WERI-Rb-1 (cell line): ENCODE measurements around the gene PRKAR1B.

ENCODE experiments used
- DNase-seq: peaks from one replicate; pipeline ENCODE4 v3.0.0-alpha.2; 2020
- H3K27ac ChIP-seq: fragments of 250-450 bp; sonication (Bioruptor Pico); 2 replicates; pipeline ENCODE4 v1.5.1; 2020; ENCODE audit warnings: mild to moderate bottlenecking, moderate library complexity
- H3K27me3 ChIP-seq: fragments of 250-450 bp; sonication (Bioruptor Pico); 2 replicates; pipeline ENCODE4 v1.5.1; 2021; ENCODE audit warnings: mild to moderate bottlenecking, low read depth, moderate library complexity; ENCODE audit not compliant: insufficient read depth, severe bottlenecking
- H3K36me3 ChIP-seq: fragments of 250-450 bp; sonication (Bioruptor Pico); 2 replicates; pipeline ENCODE4 v1.5.1; 2020; ENCODE audit warnings: mild to moderate bottlenecking, moderate library complexity
- H3K4me3 ChIP-seq: 2 replicates; pipeline ENCODE4 v1.5.1; 2011; ENCODE audit warnings: low read depth, mild to moderate bottlenecking, control low read depth, low read length
- H3K9me3 ChIP-seq: fragments of 250-450 bp; sonication (Bioruptor Pico); 2 replicates; pipeline ENCODE4 v1.5.1; 2021; ENCODE audit warnings: mild to moderate bottlenecking, moderate library complexity; ENCODE audit not compliant: severe bottlenecking
- CTCF ChIP-seq: IDR thresholded peaks from 2 replicates; pipeline ENCODE4 v1.5.1; 2011; ENCODE audit warnings: low read depth, mild to moderate bottlenecking, control low read depth, inconsistent platforms, low read length

The PRKAR1B gene

DNA sequence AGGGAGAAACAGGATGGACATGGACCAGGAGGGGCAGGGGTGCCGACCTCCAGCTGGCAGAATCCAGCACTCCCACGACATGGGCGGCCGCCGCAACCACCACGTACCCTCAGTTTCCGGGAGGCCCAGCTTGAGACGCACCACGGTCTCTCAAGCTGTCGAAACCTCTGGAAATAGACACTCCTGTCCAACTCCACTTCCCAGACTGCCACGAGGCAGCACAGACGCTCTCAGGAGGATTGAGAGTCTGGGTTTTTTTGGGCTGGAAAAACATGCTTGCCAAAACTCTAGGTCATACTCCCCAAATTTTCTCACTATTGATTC, 169.6 kb downstream of the PRKAR1B start:
- no peak for DNase-seq
- Histone ChIP-seq H3K36me3 (no peaks in the 10 kb centered on the region), H3K27me3 (no peaks in the 10 kb centered on the region), H3K9me3 (no peaks in the 10 kb centered on the region), H3K4me3 (no peak overlapping the region), H3K27ac (no peak overlapping the region)
- no peak for TF ChIP-seq CTCF

- TF ChIP-seq CTCF = no peak
These were observed 170.1 kb downstream of the PRKAR1B start for GRCh38 chr7:556837-557557.

GRCh38 chr7:556291-556826, 170.7 kb downstream of the PRKAR1B start:
- H3K4me3 ChIP-seq = no peak overlapping the region
- no peaks in the 10 kb centered on the region for H3K9me3 ChIP-seq
- no peak overlapping the region for H3K27ac ChIP-seq
- no peaks in the 10 kb centered on the region for H3K36me3 ChIP-seq
- no peak for TF ChIP-seq CTCF
- no peak for DNase-seq
- no peaks in the 10 kb centered on the region for H3K27me3 ChIP-seq

More at GRCh38 chr7:556837-557557, 170.1 kb downstream of the PRKAR1B start:
- Histone ChIP-seq H3K27ac (no peak overlapping the region), H3K4me3 (no peak overlapping the region), H3K9me3 (no peaks in the 10 kb centered on the region), H3K27me3 (no peaks in the 10 kb centered on the region), H3K36me3 (no peaks in the 10 kb centered on the region)
- no peak for DNase-seq

DNA sequence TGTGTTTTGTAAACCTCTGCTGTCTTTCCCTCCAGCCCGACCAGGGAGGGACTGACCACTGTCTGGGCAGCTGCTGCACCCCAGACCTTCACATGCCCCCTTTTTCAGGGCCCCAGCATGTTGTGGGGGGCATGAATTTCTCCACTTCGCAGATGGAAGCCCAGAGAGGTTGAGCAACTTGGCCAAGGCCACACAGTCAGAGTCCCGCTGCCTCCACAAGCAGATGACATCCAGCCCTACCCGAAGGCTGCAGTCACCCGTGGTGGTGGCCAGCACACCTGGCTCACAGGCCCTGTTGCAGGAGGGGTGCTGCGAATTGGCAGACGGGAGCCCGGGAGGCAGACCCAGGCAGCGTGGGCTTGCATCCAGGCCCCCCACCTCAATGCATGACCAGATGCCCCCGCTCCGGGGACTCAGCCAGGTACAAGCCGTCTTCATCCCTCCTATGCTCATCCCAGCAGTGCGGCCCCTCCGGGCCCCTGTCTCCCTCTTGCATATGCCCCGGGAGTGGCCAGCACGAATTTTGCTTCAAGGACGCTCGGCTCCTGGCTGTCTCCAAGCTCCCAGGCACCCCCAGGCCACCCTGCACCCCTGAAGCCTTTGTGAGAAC, 171.4 kb downstream of the PRKAR1B start:
- no peak for TF ChIP-seq CTCF
- H3K27ac ChIP-seq = no peak overlapping the region
- H3K36me3 ChIP-seq = no peaks in the 10 kb centered on the region
- no peaks in the 10 kb centered on the region for H3K9me3 ChIP-seq
- H3K4me3 ChIP-seq = no peak overlapping the region
- H3K27me3 ChIP-seq = no peaks in the 10 kb centered on the region
- DNase-seq = no peak

DNA sequence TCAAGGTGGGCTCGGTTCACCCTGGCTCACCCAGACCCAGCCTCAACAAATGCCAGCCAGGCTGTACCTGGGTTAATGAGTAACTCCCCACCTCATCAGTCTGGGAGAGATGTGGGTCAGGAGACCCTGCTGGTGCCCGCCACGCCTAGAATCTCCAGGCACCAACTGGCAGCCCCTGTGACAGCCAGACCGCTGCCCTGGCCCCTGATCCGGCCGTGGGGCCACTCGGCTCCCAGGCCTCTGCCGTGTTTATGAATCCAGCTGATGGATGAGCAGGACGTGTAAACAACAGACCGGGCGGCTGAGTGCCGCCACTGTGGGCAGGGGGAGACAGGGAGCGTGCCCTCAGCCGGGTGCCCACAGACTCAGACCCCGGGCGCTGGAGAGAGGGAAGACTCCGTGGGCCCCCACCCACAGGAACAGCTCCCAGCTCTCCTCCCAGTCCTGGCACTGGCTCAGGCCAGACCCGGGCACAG, 173.4 kb downstream of the PRKAR1B start:
- no peak overlapping the region for H3K4me3 ChIP-seq
- H3K27ac ChIP-seq = no peak overlapping the region
- no peak for DNase-seq
- H3K36me3 ChIP-seq = no peaks in the 10 kb centered on the region
- no peaks in the 10 kb centered on the region for H3K27me3 ChIP-seq
- no peaks in the 10 kb centered on the region for H3K9me3 ChIP-seq
- no peak for TF ChIP-seq CTCF
